Measurements from ENCODE around the gene NSD2. TPM values are rescaled to one million over a fixed set of nuclear protein-coding genes. Genes with fewer than 3 reads are reported as not detected.

The NSD2 gene
- total and polyA plus RNA-seq, 3 donors from 2014 or later = 108 to 144 (median 124) TPM

DNA sequence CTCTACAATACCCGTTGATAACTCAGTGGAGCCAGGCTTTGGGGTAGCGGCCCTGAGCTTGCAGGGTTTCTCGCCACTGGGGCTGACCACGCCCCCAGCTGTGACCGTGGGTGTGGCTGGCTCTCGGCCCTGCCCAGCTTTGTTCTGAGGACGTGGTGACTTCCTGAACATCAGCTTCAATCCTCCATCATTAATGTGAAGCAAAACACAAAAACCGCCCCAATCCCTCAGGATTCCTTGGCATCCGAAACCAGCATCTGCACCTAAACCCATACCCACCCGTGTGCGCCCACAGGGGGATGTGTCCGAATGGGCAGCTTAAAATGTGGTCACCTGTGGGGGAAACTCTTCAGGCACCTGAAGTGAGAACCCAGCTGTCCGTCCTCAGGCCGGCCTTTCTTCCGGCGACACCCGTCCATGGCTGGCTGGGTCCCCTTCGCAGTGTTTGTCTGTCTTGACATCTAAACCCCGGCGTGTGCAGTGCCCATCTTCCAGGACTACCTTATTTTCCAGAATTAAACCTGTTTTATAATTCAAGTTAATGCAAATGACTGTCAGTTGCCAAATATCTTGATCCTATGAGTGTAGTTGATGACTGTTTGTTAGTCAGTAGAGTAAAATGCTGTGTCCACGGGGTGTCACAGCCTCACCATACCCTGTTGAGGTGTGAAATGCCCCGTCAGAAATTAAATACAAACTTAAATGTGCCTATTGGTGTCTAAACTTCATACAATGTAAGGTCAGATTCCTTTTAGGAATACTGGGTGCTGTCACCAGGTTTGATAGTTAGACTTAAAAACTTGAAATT, 110.3 kb downstream of the NSD2 start:
- Histone ChIP-seq H3K9me3 (no peaks in the 10 kb centered on the region), H3K36me3 (ENCODE audit: low read depth, missing control alignments) (no peaks in the 10 kb centered on the region), H3K4me1 (peaks cover 7% of the 10 kb centered on the region), H3K4me3 (no peak overlapping the region), H3K27me3 (no peaks in the 10 kb centered on the region), H3K27ac (no peak overlapping the region)
- DNase-seq = no peak
- no peak for TF ChIP-seq POLR2A (IDR thresholded peaks at IDR 0.05)
- TF ChIP-seq, protein P1, sequence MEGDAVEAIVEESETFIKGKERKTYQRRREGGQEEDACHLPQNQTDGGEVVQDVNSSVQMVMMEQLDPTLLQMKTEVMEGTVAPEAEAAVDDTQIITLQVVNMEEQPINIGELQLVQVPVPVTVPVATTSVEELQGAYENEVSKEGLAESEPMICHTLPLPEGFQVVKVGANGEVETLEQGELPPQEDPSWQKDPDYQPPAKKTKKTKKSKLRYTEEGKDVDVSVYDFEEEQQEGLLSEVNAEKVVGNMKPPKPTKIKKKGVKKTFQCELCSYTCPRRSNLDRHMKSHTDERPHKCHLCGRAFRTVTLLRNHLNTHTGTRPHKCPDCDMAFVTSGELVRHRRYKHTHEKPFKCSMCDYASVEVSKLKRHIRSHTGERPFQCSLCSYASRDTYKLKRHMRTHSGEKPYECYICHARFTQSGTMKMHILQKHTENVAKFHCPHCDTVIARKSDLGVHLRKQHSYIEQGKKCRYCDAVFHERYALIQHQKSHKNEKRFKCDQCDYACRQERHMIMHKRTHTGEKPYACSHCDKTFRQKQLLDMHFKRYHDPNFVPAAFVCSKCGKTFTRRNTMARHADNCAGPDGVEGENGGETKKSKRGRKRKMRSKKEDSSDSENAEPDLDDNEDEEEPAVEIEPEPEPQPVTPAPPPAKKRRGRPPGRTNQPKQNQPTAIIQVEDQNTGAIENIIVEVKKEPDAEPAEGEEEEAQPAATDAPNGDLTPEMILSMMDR (IDR thresholded peaks at IDR 0.05) = no peak
- intact Hi-C loops (cut with DNase I; ENCODE audit: low total_unique reads) = no loop called here
- WGBS, 2 donors = 82 to 83% methylated on average over 22 of the region's 22 CpGs

DNA sequence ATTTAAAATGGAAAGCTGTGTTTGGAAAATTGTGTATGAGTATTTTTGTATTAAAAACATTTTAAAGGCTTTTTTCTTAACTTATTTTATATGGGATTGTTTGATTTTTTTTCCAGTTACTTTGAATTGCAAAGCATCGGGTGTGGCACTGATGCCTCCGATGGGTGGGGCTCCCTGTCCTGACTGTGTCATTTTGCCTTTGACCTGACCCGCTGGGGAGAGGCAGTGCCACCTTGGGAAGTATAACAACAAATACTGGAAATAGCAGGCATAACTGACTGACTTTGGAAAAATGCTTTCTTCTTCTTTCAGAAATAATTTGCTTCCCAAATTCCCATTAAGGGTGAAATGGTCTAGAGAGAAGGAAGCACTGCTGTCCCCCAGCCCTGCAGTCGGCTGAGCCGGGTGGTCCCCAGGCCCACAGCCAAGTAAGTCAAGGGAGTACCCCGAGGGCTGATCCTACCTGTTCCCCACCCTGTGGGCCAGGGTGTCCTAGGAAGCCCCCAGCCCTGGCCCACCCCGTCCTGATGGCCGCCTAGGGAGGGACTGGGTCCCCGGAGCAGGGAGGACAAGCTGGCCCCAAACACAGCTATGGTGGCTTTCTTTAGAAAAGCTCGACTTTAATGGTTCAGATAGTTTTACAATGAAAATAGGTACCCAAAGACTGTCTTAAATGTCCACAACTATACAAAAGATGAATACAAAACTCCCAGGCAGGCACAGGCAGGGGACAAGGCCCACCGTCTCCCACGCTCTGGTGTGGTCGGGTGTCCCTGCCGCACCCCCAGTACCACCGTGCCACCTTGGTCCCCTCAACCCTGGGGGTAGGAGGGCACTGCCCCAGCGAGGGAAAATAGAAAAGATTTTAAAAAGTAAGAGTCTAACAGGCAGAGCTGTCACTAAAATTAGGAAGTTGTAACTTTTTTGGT, 111.2 kb downstream of the NSD2 start:
- Histone ChIP-seq H3K4me1 (peaks cover 7% of the 10 kb centered on the region), H3K27ac (no peak overlapping the region), H3K27me3 (no peaks in the 10 kb centered on the region), H3K4me3 (no peak overlapping the region), H3K9me3 (no peaks in the 10 kb centered on the region), H3K36me3 (ENCODE audit: low read depth, missing control alignments) (no peaks in the 10 kb centered on the region)
- TF ChIP-seq POLR2A (IDR thresholded peaks at IDR 0.05) = no peak
- TF ChIP-seq, protein P1 (IDR thresholded peaks at IDR 0.05) = no peak
- intact Hi-C loops (cut with DNase I; ENCODE audit: low total_unique reads) = no loop called here
- no peak for DNase-seq
- 91 to 92% methylated on average over 16 of the region's 16 CpGs for WGBS, 2 donors

DNA sequence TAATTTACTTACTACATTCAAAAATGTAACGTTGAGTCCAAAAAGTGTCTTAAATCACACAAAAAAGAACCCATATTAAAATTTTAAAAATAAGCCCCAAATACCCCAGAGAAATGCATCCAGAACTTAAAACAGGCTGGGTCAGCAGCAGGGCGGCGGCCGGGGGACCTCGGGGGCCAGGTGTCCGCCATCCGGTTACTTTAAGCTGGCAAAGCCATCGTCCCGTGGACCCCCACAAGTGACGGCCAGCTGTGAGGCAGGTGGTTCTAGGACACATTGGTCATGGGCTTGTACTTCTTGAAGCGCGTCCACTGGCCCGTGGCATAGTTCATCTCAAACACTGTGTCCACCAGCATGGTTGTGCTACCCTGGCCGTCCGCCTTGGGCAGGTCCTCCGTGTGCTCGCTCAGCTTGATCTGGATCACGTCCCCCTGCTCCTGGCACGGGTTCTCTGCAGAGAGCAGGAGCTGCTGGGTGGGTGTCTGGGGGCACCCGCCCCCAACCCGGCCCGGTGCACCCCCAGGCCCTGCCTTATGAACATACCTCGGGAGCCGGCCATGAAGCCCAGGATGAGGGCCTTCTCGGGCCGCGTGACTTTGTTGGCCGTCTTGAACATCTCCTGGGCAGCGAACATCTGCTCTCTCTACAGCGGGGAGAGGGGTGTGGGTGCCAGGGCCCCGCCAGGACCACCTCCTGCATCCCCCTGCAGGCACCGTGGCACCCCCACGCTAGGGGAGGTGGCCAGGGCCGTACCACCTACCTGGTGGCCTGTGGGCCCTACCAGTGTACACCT, 112.1 kb downstream of the NSD2 start:
- intact Hi-C loops (cut with DNase I; ENCODE audit: low total_unique reads) = no loop called here
- Histone ChIP-seq H3K9me3 (no peaks in the 10 kb centered on the region), H3K4me3 (no peak overlapping the region), H3K27me3 (no peaks in the 10 kb centered on the region), H3K4me1 (peaks cover 7% of the 10 kb centered on the region), H3K27ac (no peak overlapping the region), H3K36me3 (ENCODE audit: low read depth, missing control alignments) (no peaks in the 10 kb centered on the region)
- WGBS, 2 donors = 89 to 93% methylated on average over 14 to 34 of the region's 34 CpGs
- no peak for DNase-seq
- TF ChIP-seq, protein P1 (IDR thresholded peaks at IDR 0.05) = no peak
- no peak for TF ChIP-seq POLR2A (IDR thresholded peaks at IDR 0.05)

DNA sequence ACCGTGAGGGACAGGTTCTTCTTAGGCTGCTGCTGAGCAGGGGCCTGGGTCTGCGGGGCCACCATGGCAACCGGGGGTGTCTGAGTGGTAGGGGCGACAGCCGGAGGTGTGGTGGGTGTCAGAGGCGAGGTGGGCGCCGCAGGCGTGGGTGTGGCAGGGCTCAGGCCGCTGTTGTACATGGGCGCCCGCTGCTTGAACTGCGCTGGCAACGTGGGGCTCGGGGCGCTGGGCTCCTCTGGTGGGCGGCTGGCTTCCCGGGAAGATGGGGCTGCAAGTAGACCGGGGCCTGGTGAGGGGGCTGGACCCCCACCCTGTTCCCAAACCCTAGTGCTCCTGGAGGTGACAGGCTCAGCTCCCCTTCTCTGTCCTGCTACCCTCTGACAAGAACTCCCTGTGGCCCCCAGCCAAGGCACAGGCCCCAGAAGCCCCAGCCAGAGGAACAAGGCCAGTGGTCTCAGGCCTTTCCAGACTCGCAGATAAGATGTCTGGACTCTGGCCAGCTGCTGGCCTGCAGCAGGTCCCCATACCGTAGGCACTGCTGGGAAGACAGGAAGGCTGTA, 112.7 kb downstream of the NSD2 start:
- peaks cover 7% of the 10 kb centered on the region for H3K4me1 ChIP-seq
- H3K4me3 ChIP-seq = no peak overlapping the region
- H3K27ac ChIP-seq = no peak overlapping the region
- H3K36me3 ChIP-seq (ENCODE audit: low read depth, missing control alignments) = no peaks in the 10 kb centered on the region
- no peaks in the 10 kb centered on the region for H3K27me3 ChIP-seq
- intact Hi-C loops (cut with DNase I; ENCODE audit: low total_unique reads) = no loop called here
- TF ChIP-seq, protein P1 (IDR thresholded peaks at IDR 0.05) = no peak
- TF ChIP-seq POLR2A (IDR thresholded peaks at IDR 0.05) = no peak
- 88 to 95% methylated on average over 19 to 21 of the region's 21 CpGs for WGBS, 2 donors
- H3K9me3 ChIP-seq = no peaks in the 10 kb centered on the region
- peak; percentile 40 for DNase-seq

Data from testis (tissue), 3 donors.